K562 (cell line): ENCODE results near the gene MIDN. TPM values are rescaled to one million over a fixed set of nuclear protein-coding genes. Genes with fewer than 3 reads are reported as not detected.

Experiments
- BCL6 ChIP-seq: fragments of 250-450 bp; sonication (Bioruptor Pico); IDR thresholded peaks from 2 replicates; pipeline ENCODE4 v1.4.0; 2020
- CBX2 ChIP-seq: fragments of 200-600 bp; sonication (generic); IDR thresholded peaks from one replicate; pipeline ENCODE4 v1.6.1; 2012; ENCODE audit warnings: mild to moderate bottlenecking, low read length, inconsistent platforms; ENCODE audit not compliant: insufficient read depth, poor library complexity, severe bottlenecking
- CEBPG ChIP-seq, 3 experiments: fragments of 200-800 bp in 1 of 3; sonication (Bioruptor generic) in 1 of 3; sonication (generic) in 1 of 3; formaldehyde crosslinking in 1 of 3; IDR thresholded peaks in 2 of 3; conservative IDR thresholded peaks in 1 of 3; 2 replicates each; pipeline versions ENCODE4 v1.6.1 to v1.8.0; 2016 to 2022; ENCODE audit warnings: missing compliant biosample characterization in 2 of 3, missing genetic modification characterization in 2 of 3, mild to moderate bottlenecking in 1 of 3, missing genetic modification reagents in 1 of 3
- NUFIP1 ChIP-seq: fragments of 450-650 bp; IDR thresholded peaks from 2 replicates; pipeline ENCODE4 v1.6.1; 2018; ENCODE audit not compliant: partially characterized antibody
- SMARCE1 ChIP-seq: fragments of 450-650 bp; IDR thresholded peaks from 2 replicates; pipeline ENCODE4 v1.7.1; 2016; ENCODE audit warnings: mild to moderate bottlenecking
- SP2 ChIP-seq: IDR thresholded peaks from 2 replicates; pipeline ENCODE4 v1.6.1; 2011; ENCODE audit warnings: mild to moderate bottlenecking, low read depth, low read length, moderate library complexity; ENCODE audit not compliant: poor library complexity, severe bottlenecking; ENCODE audit errors: extremely low read depth
- ZBTB7A ChIP-seq: IDR thresholded peaks from 2 replicates; pipeline ENCODE4 v1.6.1; 2011; ENCODE audit warnings: low read depth, mild to moderate bottlenecking, low read length, moderate library complexity, borderline replicate concordance; ENCODE audit not compliant: control insufficient read depth
- polyA plus RNA-seq, 8 experiments: library from polyadenylated mRNA; depleted of rRNA in 4 of 8; stranded (reverse) in 5 of 8; unstranded in 3 of 8; fragments of >200 nt; fragmentation: Nextera tagmentation in 2 of 8; fragmentation: Illumina TruSeq in 1 of 8; extraction: Ambion mirVana in 2 of 8; extraction: Trizol in 1 of 8; gene quantifications; 2 replicates each; pipeline versions ENCODE4 v1.2.1 to v1.2.3, GENCODE V29; 2011 to 2014; ENCODE audit warnings: inconsistent platforms in 1 of 8, missing spikeins in 1 of 8
- total RNA-seq, 7 experiments: library from RNA; depleted of rRNA in 6 of 7; stranded (reverse); fragments of >200 nt in 6 of 7; fragmentation: Illumina TruSeq in 2 of 7; extraction: Trizol in 2 of 7; gene quantifications; 2 replicates each; pipeline versions ENCODE4 v1.2.1 to v1.2.3, GENCODE V29; 2011 to 2021; ENCODE audit warnings: low replicate concordance in 1 of 7
- TF ChIP-seq, protein P1 (sequence below): sonication (generic); formaldehyde crosslinking; IDR thresholded peaks from 2 replicates; pipeline ENCODE4 v1.8.0; 2023; ENCODE audit warnings: missing genetic modification reagents, mild to moderate bottlenecking, borderline replicate concordance
- TF ChIP-seq, protein P2 (sequence below): fragments of 450-650 bp; IDR thresholded peaks from 2 replicates; pipeline ENCODE4 v1.6.1; 2018; ENCODE audit not compliant: partially characterized antibody
- TF ChIP-seq, protein P3 (sequence below): fragments of 250-450 bp; sonication (Bioruptor Pico); IDR thresholded peaks from 2 replicates; pipeline ENCODE4 v1.5.0; 2021; ENCODE audit warnings: mild to moderate bottlenecking, moderate library complexity
- TF ChIP-seq, protein P4 (sequence below): sonication (generic); formaldehyde crosslinking; IDR thresholded peaks from 2 replicates; pipeline ENCODE4 v1.8.0; 2023; ENCODE audit warnings: mild to moderate bottlenecking, missing genetic modification reagents

The MIDN gene
- total and polyA plus RNA-seq, 9 of the 15 experiments (the other 6 are each of a cell fraction or from before 2014, with no cell fraction given): 0.17 to 120 (median 10.1) TPM

DNA sequence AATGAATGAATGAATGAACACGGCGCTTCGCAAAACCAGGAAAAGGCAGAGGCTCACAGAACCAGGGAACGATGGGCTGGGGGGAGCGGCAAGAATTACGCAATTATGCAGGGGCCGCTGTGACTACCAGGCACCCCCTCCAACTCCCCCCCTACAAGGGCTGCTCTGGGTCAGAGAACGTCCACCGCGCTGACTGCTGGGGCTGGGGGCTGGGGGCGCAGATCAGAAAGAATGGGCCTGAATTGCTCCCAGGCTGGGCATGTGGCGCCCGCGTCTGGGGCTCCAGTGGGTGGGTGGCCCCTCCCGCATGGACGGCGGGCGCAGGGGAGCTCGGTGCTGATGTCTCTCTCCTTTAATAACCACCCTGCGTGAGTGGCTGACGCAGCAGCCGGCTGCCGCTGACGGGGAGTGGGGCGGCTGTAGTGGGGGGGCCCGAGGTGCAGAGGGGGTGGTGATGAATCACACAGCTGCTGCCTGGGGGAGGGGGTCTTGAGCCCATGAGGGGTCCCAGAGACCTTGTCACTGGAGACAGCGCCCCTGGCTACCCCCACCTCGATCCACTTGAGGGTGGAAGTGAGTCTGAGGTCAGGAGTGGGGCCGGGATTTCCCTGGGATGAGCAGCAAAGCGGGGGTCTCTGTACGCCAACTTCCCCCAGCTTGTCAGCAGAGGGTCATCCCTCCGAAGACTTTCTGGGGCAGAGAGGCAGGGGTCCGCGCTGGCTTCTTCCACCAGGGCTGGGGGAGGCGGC, 19.3 kb downstream of the MIDN start (continued):
- TF ChIP-seq, protein P1, sequence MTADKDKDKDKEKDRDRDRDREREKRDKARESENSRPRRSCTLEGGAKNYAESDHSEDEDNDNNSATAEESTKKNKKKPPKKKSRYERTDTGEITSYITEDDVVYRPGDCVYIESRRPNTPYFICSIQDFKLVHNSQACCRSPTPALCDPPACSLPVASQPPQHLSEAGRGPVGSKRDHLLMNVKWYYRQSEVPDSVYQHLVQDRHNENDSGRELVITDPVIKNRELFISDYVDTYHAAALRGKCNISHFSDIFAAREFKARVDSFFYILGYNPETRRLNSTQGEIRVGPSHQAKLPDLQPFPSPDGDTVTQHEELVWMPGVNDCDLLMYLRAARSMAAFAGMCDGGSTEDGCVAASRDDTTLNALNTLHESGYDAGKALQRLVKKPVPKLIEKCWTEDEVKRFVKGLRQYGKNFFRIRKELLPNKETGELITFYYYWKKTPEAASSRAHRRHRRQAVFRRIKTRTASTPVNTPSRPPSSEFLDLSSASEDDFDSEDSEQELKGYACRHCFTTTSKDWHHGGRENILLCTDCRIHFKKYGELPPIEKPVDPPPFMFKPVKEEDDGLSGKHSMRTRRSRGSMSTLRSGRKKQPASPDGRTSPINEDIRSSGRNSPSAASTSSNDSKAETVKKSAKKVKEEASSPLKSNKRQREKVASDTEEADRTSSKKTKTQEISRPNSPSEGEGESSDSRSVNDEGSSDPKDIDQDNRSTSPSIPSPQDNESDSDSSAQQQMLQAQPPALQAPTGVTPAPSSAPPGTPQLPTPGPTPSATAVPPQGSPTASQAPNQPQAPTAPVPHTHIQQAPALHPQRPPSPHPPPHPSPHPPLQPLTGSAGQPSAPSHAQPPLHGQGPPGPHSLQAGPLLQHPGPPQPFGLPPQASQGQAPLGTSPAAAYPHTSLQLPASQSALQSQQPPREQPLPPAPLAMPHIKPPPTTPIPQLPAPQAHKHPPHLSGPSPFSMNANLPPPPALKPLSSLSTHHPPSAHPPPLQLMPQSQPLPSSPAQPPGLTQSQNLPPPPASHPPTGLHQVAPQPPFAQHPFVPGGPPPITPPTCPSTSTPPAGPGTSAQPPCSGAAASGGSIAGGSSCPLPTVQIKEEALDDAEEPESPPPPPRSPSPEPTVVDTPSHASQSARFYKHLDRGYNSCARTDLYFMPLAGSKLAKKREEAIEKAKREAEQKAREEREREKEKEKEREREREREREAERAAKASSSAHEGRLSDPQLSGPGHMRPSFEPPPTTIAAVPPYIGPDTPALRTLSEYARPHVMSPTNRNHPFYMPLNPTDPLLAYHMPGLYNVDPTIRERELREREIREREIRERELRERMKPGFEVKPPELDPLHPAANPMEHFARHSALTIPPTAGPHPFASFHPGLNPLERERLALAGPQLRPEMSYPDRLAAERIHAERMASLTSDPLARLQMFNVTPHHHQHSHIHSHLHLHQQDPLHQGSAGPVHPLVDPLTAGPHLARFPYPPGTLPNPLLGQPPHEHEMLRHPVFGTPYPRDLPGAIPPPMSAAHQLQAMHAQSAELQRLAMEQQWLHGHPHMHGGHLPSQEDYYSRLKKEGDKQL (CRISPR knock-in tag): peak; percentile 68; the same call in 1 of the 2 replicates
- TF ChIP-seq SP2: no peak
- no peak for TF ChIP-seq SMARCE1
- no peak for TF ChIP-seq CBX2
- TF ChIP-seq, protein P2, sequence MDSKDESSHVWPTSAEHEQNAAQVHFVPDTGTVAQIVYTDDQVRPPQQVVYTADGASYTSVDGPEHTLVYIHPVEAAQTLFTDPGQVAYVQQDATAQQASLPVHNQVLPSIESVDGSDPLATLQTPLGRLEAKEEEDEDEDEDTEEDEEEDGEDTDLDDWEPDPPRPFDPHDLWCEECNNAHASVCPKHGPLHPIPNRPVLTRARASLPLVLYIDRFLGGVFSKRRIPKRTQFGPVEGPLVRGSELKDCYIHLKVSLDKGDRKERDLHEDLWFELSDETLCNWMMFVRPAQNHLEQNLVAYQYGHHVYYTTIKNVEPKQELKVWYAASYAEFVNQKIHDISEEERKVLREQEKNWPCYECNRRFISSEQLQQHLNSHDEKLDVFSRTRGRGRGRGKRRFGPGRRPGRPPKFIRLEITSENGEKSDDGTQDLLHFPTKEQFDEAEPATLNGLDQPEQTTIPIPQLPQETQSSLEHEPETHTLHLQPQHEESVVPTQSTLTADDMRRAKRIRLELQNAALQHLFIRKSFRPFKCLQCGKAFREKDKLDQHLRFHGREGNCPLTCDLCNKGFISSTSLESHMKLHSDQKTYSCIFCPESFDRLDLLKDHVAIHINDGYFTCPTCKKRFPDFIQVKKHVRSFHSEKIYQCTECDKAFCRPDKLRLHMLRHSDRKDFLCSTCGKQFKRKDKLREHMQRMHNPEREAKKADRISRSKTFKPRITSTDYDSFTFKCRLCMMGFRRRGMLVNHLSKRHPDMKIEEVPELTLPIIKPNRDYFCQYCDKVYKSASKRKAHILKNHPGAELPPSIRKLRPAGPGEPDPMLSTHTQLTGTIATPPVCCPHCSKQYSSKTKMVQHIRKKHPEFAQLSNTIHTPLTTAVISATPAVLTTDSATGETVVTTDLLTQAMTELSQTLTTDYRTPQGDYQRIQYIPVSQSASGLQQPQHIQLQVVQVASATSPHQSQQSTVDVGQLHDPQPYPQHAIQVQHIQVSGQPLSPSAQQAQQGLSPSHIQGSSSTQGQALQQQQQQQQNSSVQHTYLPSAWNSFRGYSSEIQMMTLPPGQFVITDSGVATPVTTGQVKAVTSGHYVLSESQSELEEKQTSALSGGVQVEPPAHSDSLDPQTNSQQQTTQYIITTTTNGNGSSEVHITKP: peak; percentile 8
- TF ChIP-seq BCL6: no peak
- no peak for TF ChIP-seq NUFIP1
- TF ChIP-seq, protein P3, sequence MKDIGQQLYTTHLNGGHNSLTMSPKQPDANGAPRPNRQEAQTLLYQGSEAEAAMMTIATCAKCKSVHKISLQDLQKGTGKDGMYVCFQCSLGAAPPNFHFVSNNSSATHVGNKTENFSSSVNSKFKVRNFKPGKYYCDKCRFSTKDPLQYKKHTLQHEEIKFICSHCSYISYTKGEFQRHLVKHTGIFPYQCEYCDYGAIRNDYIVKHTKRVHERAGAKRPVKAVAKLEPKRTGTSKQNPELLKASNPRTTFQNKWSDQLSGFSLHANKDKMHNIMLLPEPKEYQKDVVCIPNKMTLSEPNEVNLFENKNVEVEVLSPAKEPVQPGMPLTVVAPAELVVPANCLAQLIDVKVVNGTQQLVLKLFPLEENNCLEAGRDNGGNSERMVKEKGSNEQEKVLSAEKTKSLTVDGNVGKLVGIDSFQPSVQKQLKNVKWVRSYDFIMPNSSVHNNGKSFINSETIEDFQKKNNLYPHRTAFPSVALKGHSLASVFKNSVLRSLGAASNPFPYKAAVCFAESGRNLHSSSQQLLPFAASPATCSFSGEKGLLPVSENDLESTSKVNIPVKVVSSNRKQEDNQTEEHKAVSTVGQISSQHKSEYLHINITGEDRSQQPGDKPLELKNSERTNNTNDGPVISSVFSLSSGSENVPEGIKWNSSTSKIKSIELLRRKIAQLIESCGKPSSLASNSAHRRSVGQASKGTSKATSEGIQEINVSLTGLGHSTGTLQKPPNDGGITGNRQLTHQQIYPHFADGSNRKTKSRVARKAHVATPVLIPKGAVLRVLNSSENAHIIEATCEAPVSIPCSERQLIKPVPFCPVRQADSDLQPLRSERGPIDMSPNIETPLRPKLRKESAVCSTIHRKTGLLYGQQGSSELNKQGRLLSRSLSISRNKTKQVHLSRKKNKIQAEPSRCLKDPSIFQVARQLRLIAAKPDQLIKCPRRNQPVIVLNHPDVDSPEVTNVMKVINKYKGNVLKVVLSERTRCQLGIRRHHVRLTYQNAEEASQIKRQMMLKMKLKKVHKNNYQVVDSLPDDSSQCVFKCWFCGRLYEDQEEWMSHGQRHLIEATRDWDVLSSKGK (CRISPR knock-in tag): no peak
- peak; percentile 21; the same call in 1 of the 2 replicates for TF ChIP-seq ZBTB7A
- TF ChIP-seq, protein P4, sequence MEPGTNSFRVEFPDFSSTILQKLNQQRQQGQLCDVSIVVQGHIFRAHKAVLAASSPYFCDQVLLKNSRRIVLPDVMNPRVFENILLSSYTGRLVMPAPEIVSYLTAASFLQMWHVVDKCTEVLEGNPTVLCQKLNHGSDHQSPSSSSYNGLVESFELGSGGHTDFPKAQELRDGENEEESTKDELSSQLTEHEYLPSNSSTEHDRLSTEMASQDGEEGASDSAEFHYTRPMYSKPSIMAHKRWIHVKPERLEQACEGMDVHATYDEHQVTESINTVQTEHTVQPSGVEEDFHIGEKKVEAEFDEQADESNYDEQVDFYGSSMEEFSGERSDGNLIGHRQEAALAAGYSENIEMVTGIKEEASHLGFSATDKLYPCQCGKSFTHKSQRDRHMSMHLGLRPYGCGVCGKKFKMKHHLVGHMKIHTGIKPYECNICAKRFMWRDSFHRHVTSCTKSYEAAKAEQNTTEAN (CRISPR knock-in tag): no peak
- peak; percentile 81 for TF ChIP-seq CEBPG (CRISPR knock-in tag; IDR thresholded peaks at IDR 0.05)
- TF ChIP-seq CEBPG (tag; conservative IDR thresholded peaks at IDR 0.05 in 1 of 2, IDR thresholded peaks at IDR 0.05 in 1 of 2): no peak; a peak in 1 of 4 replicates
